ENCODE results near the gene ZBTB21.

The ZBTB21 gene

DNA sequence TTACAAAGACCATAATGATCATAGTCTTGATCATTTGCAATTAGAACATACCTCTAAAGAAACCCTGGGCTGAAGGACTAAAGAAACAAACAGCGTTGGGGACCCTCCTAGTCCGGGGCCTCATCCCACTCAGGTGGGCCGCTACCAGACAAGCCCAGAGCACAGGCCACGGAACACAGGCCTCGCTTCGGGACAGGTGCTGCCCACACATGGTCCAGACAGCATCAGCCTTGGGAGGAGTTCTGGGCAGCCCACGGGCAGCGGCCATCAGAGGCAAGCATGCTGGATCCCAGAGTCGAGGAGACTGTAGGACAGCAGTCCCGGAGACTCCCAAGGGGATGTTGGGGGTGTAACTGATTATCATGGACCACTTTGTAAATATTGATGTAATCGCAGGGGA, 61.3 kb downstream of the ZBTB21 start:
- no peak for DNase-seq

- DNase-seq, result no peak
These were observed 61.9 kb downstream of the ZBTB21 start for GRCh38 chr21:41948078-41948895.

- no peak for DNase-seq
These were observed 64.2 kb downstream of the ZBTB21 start for GRCh38 chr21:41945982-41946381.

DNA sequence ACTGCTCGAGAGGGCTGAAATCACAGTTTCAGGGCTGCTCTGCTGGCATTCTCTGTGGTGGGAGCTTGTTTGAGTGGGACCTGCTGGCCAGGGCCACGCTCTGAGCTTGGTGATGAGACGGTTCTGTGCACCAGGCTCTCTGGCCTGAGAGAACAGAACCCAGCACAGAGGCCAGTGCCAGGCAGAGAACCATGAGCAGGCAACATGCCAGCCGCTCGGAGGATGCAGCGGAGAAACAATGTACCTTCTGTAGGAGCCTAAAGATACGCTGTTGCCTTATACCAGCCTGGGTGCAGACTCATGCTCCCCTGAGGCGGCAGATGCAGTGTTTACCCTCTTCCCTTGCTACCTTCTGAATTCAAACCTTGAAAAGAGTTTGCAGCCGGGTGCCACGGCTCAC, 66.3 kb downstream of the ZBTB21 start:
- no peak for DNase-seq

- DNase-seq, result no peak
These were observed 67.7 kb downstream of the ZBTB21 start for GRCh38 chr21:41942457-41942856.

- no peak for DNase-seq
These were observed 68.2 kb downstream of the ZBTB21 start for GRCh38 chr21:41941941-41942340.

DNA sequence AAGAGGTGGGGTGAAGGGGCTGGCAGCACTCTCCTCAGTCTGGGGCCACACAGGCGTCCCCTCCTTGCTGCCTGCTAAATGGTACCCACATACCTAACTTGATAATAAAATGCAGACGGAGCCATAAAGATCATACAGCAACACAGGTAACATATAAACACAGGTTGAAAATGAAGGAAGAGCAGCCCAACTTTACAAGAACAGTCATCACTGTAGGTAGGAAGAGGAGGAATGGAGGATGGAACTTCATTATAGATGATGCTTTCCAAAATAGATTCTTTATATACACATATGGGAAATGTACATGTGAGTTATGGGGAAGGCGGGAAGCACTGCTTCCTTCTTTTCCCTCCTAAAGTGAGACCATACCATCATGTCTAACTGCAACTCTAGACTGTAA, 69.7 kb downstream of the ZBTB21 start:
- no peak for DNase-seq

DNA sequence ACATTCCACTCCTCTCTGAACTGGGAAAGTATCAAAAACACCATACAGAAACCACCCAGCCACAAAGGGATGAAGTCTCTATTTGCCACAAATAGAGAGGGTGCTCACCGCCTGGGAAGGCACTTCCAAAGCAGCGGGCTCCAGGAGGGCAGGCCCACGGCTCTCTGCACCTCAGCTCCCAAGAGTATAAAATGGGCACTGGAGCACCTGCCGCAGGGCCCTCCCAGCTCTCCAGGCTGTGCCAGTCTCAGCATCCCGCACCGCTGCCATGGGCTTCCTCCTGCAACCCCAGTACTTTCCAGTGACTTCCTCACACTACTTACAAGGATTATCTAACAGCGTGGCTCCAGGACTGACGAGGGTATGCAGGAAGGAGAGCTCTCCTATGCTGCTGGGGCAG, 70.8 kb downstream of the ZBTB21 start:
- DNase-seq, result no peak

Data from cerebellar nuclear complex (tissue), 1 donor.